Stomach (tissue), 4 donors: ENCODE measurements around the gene SCD5.

Experiments used
- CTCF ChIP-seq, 7 experiments: fragments of 450-650 bp in 4 of 7; fragments of 200-600 bp in 3 of 7; sonication (generic) in 3 of 7; IDR thresholded peaks; one replicate each; pipeline ENCODE4 v1.5.1; 2016 to 2019; ENCODE audit warnings: antibody characterized with exemption in 7 of 7, control low read depth in 2 of 7, mild to moderate bottlenecking in 1 of 7
- EP300 ChIP-seq: sonication (generic); formaldehyde crosslinking; IDR thresholded peaks from one replicate; pipeline ENCODE4 v1.6.1; 2017; ENCODE audit warnings: antibody characterized with exemption
- POLR2A ChIP-seq, 4 donors: fragments of 450-650 bp; IDR thresholded peaks; one replicate each; pipeline ENCODE4 v1.6.1; 2016; ENCODE audit warnings: antibody characterized with exemption in 4 of 4, control low read depth in 2 of 4, mild to moderate bottlenecking in 1 of 4, moderate library complexity in 1 of 4

- no peak for TF ChIP-seq CTCF (IDR thresholded peaks at IDR 0.05)
- no peak for TF ChIP-seq POLR2A (IDR thresholded peaks at IDR 0.05)
- no peak for TF ChIP-seq EP300
Measured at GRCh38 chr4:82754513-82755165, 44.0 kb downstream of the SCD5 start.
